Epithelial cell of esophagus (primary cell): ENCODE data around the gene NRG3.

Source experiments
- DNase-seq: peaks from one replicate; pipeline ENCODE4 v3.0.0; 2010; ENCODE audit warnings: low read depth
- H3K4me3 ChIP-seq: 2 replicates; pipeline ENCODE4 v1.5.1; 2011; ENCODE audit warnings: mild to moderate bottlenecking, low read length, control low read depth
- TF ChIP-seq, protein P1 (sequence below): IDR thresholded peaks from 2 replicates; pipeline ENCODE4 v1.5.1; 2011; ENCODE audit warnings: low read depth, mild to moderate bottlenecking, low read length, control low read depth, inconsistent platforms; ENCODE audit not compliant: insufficient read depth; ENCODE audit errors: missing control alignments

NRG3 gene

DNA sequence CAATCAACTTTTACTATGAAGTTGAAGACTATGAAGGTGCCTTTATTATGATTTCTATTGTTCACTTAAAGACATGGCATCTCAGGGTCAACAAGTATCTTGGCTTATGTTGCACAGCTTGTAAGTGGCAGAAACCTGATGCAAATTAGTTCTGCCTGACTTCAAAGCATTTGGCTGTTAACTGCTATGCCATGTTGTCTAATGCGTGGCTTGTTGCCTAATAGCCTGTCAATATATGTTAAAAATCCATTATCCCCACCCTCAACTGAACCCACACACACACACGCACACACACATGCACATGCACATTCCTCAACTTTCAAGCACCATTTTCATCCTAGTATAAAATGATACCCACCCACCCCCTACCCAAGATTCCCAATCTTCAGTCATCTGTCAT, 217.1 kb downstream of the NRG3 start:
- no peak for DNase-seq
- no peak overlapping the region for H3K4me3 ChIP-seq
- TF ChIP-seq, protein P1, sequence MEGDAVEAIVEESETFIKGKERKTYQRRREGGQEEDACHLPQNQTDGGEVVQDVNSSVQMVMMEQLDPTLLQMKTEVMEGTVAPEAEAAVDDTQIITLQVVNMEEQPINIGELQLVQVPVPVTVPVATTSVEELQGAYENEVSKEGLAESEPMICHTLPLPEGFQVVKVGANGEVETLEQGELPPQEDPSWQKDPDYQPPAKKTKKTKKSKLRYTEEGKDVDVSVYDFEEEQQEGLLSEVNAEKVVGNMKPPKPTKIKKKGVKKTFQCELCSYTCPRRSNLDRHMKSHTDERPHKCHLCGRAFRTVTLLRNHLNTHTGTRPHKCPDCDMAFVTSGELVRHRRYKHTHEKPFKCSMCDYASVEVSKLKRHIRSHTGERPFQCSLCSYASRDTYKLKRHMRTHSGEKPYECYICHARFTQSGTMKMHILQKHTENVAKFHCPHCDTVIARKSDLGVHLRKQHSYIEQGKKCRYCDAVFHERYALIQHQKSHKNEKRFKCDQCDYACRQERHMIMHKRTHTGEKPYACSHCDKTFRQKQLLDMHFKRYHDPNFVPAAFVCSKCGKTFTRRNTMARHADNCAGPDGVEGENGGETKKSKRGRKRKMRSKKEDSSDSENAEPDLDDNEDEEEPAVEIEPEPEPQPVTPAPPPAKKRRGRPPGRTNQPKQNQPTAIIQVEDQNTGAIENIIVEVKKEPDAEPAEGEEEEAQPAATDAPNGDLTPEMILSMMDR: no peak

DNA sequence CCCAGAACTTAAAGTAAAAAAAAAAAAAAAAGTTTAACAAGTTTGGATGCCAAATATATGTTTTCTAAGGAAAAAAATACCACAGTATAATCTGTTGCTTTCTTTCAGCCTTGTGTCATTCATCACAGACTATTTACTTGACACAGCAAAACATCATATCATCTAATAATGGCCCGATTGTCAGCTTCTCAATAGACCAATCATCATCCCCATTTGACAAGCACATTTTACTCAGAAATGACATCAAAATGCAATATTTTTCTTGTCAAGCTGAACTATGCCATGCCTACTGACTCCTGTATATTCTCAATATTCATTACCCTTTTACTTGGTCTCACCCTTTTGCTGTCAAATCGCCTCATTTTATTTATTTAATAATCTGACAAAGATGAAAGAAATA, 249.7 kb downstream of the NRG3 start:
- DNase-seq: no peak
- TF ChIP-seq, protein P1: no peak

DNA sequence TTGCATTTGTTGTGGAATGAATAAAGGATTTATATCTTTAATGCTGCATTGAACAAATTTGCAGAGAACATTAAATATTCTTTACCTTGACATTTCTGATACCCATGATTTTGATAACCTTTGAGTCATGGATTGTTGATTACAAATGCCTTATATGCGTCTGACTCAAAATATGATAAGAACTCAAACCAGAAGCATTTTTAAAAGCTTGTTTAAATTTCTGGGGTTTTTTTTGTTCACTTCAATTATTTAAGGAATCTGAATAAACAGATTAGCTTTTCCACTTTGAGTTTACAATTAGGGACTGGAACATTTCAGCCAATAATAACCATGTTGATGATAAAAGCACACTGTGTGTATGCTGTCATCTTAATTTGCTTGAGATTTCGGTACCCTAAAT, 253.5 kb downstream of the NRG3 start:
- TF ChIP-seq, protein P1: no peak

More for the DNA sequence above, 249.7 kb downstream of the NRG3 start:
- H3K4me3 ChIP-seq: no peak overlapping the region

DNA sequence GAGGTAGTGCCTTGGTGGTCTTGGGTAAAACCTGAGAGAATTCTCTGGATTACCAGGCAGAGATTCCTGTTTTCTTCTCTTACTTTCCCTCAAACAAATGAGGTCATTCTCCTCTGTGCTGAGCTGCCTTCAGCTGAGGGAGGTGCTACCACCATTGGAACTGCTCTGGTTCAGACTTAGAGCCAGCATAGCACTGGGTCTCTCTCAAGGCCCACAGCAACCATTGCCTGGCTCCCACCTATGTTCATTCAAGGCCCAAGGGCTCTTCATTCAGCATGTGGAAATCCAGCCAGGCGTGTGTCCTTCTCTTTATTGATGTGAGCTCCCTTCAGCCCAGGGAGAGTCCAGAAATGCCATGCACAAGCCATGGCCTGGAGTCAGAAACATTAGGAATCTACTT, 261.1 kb downstream of the NRG3 start:
- H3K4me3 ChIP-seq: no peak overlapping the region
- no peak for DNase-seq
- TF ChIP-seq, protein P1: no peak

More for the DNA sequence above, 253.5 kb downstream of the NRG3 start:
- H3K4me3 ChIP-seq: no peak overlapping the region
- no peak for DNase-seq

DNA sequence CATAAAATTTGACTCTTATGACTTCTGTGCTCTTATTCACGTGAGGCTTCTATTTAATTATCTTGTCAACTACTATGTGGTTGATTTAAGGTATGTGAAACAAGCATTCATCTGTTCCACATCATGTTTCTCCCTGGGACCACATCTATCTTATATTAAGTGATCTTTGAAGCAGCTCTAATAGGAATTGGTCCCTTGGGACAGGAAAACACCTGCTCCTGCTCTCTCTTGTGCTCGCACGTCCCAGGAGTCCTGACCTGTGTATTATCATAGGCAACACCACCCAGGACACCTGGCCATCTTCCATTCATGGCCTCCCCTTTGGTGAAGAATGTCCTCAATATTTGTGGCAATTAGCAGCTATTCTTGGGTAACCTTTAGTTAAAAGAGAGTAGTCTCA, 269.2 kb downstream of the NRG3 start:
- TF ChIP-seq, protein P1: no peak
- H3K4me3 ChIP-seq: no peak overlapping the region

DNA sequence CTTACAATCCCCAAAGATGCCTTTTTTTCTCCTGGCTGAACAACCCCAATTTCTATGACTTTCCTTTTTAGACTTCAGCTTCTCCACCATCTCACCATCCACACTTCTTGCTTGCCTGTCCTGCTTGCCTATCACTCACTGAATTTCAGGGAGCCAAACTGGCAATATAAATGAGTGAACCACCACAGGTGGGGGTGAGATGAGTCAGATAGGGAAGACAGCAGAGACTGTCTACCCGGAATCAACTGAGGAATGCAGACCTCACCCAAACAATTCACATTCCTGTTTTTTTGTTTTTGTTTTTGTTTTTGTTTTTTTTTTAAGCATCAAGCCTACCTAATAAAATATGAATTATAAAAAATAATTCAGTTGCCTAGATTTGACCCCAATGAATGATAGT, 273.8 kb downstream of the NRG3 start:
- TF ChIP-seq, protein P1: no peak
- no peak overlapping the region for H3K4me3 ChIP-seq
- DNase-seq: no peak

More for the DNA sequence above, 269.2 kb downstream of the NRG3 start:
- no peak for DNase-seq

DNA sequence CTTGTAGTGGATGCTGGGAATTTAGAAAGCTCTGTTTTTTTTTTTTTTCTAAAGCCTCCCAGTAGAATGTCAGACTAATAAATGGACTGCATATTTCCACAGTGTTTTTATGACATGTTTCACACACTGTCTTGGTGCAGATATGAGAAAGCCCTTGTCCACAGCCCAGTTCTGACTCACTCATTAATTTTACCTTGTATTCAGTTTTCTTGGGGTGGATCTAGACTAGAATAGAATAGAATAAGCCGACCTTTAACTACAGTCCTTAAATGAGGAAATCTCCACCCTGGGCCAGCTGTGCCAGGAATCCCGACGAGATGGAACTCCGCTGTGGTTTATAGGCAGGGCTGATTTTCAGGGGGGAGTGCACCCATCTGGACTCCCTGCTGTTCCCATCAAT, 274.7 kb downstream of the NRG3 start:
- no peak for DNase-seq
- TF ChIP-seq, protein P1: no peak
- H3K4me3 ChIP-seq: no peak overlapping the region
